MCF 10A (cell line): ENCODE results near the gene AGBL3. TPM values are rescaled to one million over a fixed set of nuclear protein-coding genes. Genes with fewer than 3 reads are reported as not detected.
A peak's percentile ranks its signal among the peaks of the same experiment; 100 is the strongest.

ENCODE experiments used
- BruUV-seq: library from RNA; stranded (reverse); fragments of 400-500 nt; replicated peaks from 2 replicates; lab custom pipeline; 2021; lab: Mats Ljungman, UMichigan
- CTCF ChIA-PET: fragments of 300-600 bp; sonication (Branson Sonifier 250); formaldehyde crosslinking; extraction: SDS; loops from one replicate; lab custom pipeline; 2021; ENCODE audit warnings: antibody characterized with exemption, inconsistent platforms; lab: Yijun Ruan, JAX
- POLR2A ChIA-PET: fragments of 300-600, 350-650 bp; sonication (Branson Sonifier 250); formaldehyde crosslinking; extraction: SDS; loops from one replicate; lab custom pipeline; 2020; ENCODE audit warnings: antibody characterized with exemption, inconsistent platforms; lab: Yijun Ruan, JAX
- DNase-seq: peaks from one replicate; pipeline ENCODE4 v3.0.0-alpha.2; 2018; ENCODE audit not compliant: unreplicated experiment
- H3K27ac Mint-ChIP-seq: one replicate; pipeline ENCODE4 v1.8.0; 2022; ENCODE audit warnings: mild to moderate bottlenecking, low read depth, mixed read lengths; ENCODE audit not compliant: unreplicated experiment
- H3K27me3 Mint-ChIP-seq: one replicate; pipeline ENCODE4 v1.8.0; 2022; ENCODE audit warnings: mixed read lengths; ENCODE audit not compliant: insufficient read depth, unreplicated experiment
- H3K36me3 Mint-ChIP-seq: one replicate; pipeline ENCODE4 v1.8.0; 2022; ENCODE audit warnings: mild to moderate bottlenecking, moderate library complexity, mixed read lengths; ENCODE audit not compliant: insufficient read depth, unreplicated experiment
- H3K4me1 Mint-ChIP-seq: one replicate; pipeline ENCODE4 v1.8.0; 2022; ENCODE audit warnings: mixed read lengths; ENCODE audit not compliant: insufficient read depth, unreplicated experiment
- H3K4me3 Mint-ChIP-seq: one replicate; pipeline ENCODE4 v1.8.0; 2022; ENCODE audit warnings: mild to moderate bottlenecking, moderate library complexity, mixed read lengths; ENCODE audit not compliant: unreplicated experiment
- H3K9me3 Mint-ChIP-seq: one replicate; pipeline ENCODE4 v1.8.0; 2022; ENCODE audit warnings: mixed read lengths; ENCODE audit not compliant: unreplicated experiment
- CTCF ChIP-seq: fragments of 200-600 bp; IDR thresholded peaks from one replicate; pipeline ENCODE4 v1.8.0; 2022; ENCODE audit warnings: antibody characterized with exemption, mild to moderate bottlenecking; ENCODE audit not compliant: unreplicated experiment
- intact Hi-C: fragments of 100-400 bp; cut with micrococcal nuclease; formaldehyde crosslinking; loops from 2 replicates; pipeline ENCODE4 v1.14.1; 2022
- total RNA-seq: library from RNA; stranded (reverse); gene quantifications from 2 replicates; pipeline ENCODE4 v1.2.3, GENCODE V29; 2022

AGBL3 gene
- total RNA-seq, 1 experiment from 2014 or later: 1.8 TPM

- H3K36me3 Mint-ChIP-seq: peaks cover 57% of the 10 kb centered on the region
- no peak for TF ChIP-seq CTCF
- H3K9me3 Mint-ChIP-seq: no peaks in the 10 kb centered on the region
- H3K4me1 Mint-ChIP-seq: peaks cover 8% of the 10 kb centered on the region
- no peaks in the 10 kb centered on the region for H3K27me3 Mint-ChIP-seq
- H3K27ac Mint-ChIP-seq: peak overlapping the region; percentile 63
- intact Hi-C loops: loop anchor here (1.0 to 10.0 kb wide), 3 partner anchors 310 to 508 kb away; no protein-coding TSS in a partner anchor
- H3K4me3 Mint-ChIP-seq: no peak overlapping the region
- CTCF ChIA-PET: interaction anchor here (0.6 to 6.8 kb wide), 13 partner anchors 103 to 510 kb away, joined by 3 to 96 read pairs (median 3); no protein-coding TSS in a partner anchor
- POLR2A ChIA-PET: interaction anchor here (0.7 to 1.8 kb wide), 4 partner anchors 11 to 250 kb away, joined by 3 to 5 read pairs (median 4); partner anchors contain the start of gene CYREN
- no TSS peak for BruUV-seq
- no peak for DNase-seq
Observed at GRCh38 chr7:134942690-134943466, 43.4 kb upstream of the AGBL3 start.

- peak; percentile 42 for DNase-seq
- CTCF ChIA-PET: interaction anchor here (0.5 to 6.8 kb wide), 14 partner anchors 10 to 365 kb away, joined by 3 to 96 read pairs (median 3); partner anchors contain the start of gene BPGM
- POLR2A ChIA-PET: no interaction called here
- Mint-ChIP-seq H3K27ac (no peak overlapping the region), H3K36me3 (peaks cover 60% of the 10 kb centered on the region), H3K4me3 (no peak overlapping the region), H3K4me1 (peaks cover 10% of the 10 kb centered on the region), H3K9me3 (no peaks in the 10 kb centered on the region), H3K27me3 (no peaks in the 10 kb centered on the region)
- no TSS peak for BruUV-seq
- peak; percentile 52 for TF ChIP-seq CTCF
- intact Hi-C loops: loop anchor here (1.0 to 10.0 kb wide), 5 partner anchors 220 to 509 kb away; no protein-coding TSS in a partner anchor
Observed at GRCh38 chr7:134943785-134944400, 42.4 kb upstream of the AGBL3 start.

- ChIA-PET POLR2A (interaction anchor here (0.6 to 1.0 kb wide), 5 partner anchors 11 to 300 kb away, joined by 3 to 6 read pairs (median 3); partner anchors contain the start of genes BPGM and CYREN), CTCF (interaction anchor here (1.0 to 6.8 kb wide), 6 partner anchors 8 to 300 kb away, joined by 3 to 96 read pairs (median 6); partner anchors contain the start of gene BPGM)
- DNase-seq: no peak
- peaks cover 67% of the 10 kb centered on the region for H3K36me3 Mint-ChIP-seq
- H3K4me1 Mint-ChIP-seq: peaks cover 7% of the 10 kb centered on the region
- no peak for TF ChIP-seq CTCF
- H3K27me3 Mint-ChIP-seq: no peaks in the 10 kb centered on the region
- no peaks in the 10 kb centered on the region for H3K9me3 Mint-ChIP-seq
- intact Hi-C loops: loop anchor here (2.0 to 10.0 kb wide), 2 partner anchors 255 to 511 kb away; no protein-coding TSS in a partner anchor
- no peak overlapping the region for H3K4me3 Mint-ChIP-seq
- no peak overlapping the region for H3K27ac Mint-ChIP-seq
- BruUV-seq: no TSS peak
Observed at GRCh38 chr7:134945691-134946090, 40.6 kb upstream of the AGBL3 start.
